A172 (cell line): ENCODE measurements around the gene NPIPB8. TPM values are rescaled to one million over a fixed set of nuclear protein-coding genes. Genes with fewer than 3 reads are reported as not detected.
"Not testable (repeated sequence)": the region's sequence is repeated elsewhere in the genome, so short reads cannot be mapped to it uniquely, and the experiment has no call there.

Experiments used
- DNase-seq: peaks from one replicate; pipeline ENCODE4 v3.0.0-alpha.2; 2015; ENCODE audit warnings: low spot score
- total RNA-seq: library from RNA; depleted of rRNA; stranded (reverse); fragments of >200 nt; shearing (Covaris generic); gene quantifications from 2 replicates; pipeline ENCODE4 v1.2.3, GENCODE V29; 2014; rRNA removed

The NPIPB8 gene
- total RNA-seq, result 0.14 TPM in 1 of 2 replicates, not detected in the other

- not testable (repeated sequence) for DNase-seq
These were observed at the start of gene NPIPB8 for GRCh38 chr16:28637765-28638164. TSS of gene NPIPB8 (plus strand) at chr16:28638065. CDS start at chr16:28638361, 296 bp downstream.

- DNase-seq, result no peak
These were observed 48.8 kb upstream of the NPIPB8 start for GRCh38 chr16:28589069-28589468.

- DNase-seq, result no peak
These were observed 47.9 kb upstream of the NPIPB8 start for GRCh38 chr16:28589930-28590329.

- DNase-seq, result no peak
These were observed 47.2 kb upstream of the NPIPB8 start for GRCh38 chr16:28590384-28591340.

- no peak for DNase-seq
These were observed 46.5 kb upstream of the NPIPB8 start for GRCh38 chr16:28591355-28591754.

- DNase-seq, result no peak
These were observed 45.4 kb upstream of the NPIPB8 start for GRCh38 chr16:28592511-28592910.

GRCh38 chr16:28592979-28593553 is 44.8 kb upstream of the NPIPB8 start:
- no peak for DNase-seq

GRCh38 chr16:28595451-28595850 is 42.4 kb upstream of the NPIPB8 start:
- not testable (repeated sequence) for DNase-seq

GRCh38 chr16:28596115-28596630 is 41.7 kb upstream of the NPIPB8 start:
- DNase-seq, result no peak

GRCh38 chr16:28596840-28597691 is 40.8 kb upstream of the NPIPB8 start, which contains the start of gene SULT1A2:
TSS of gene SULT1A2 (minus strand) at chr16:28597050. CDS start at chr16:28595930, 1,120 bp downstream.
- DNase-seq, result no peak

GRCh38 chr16:28597692-28598261 is 40.1 kb upstream of the NPIPB8 start:
- DNase-seq, result no peak

- DNase-seq, result not testable (repeated sequence)
These were observed 38.2 kb upstream of the NPIPB8 start for GRCh38 chr16:28599377-28600285.

- not testable (repeated sequence) for DNase-seq
These were observed 36.9 kb upstream of the NPIPB8 start for GRCh38 chr16:28600965-28601364.

GRCh38 chr16:28601589-28601988 is 36.3 kb upstream of the NPIPB8 start:
- not testable (repeated sequence) for DNase-seq

- DNase-seq, result not testable (repeated sequence)
These were observed 35.8 kb upstream of the NPIPB8 start for GRCh38 chr16:28602062-28602461.

GRCh38 chr16:28602529-28602928 is 35.3 kb upstream of the NPIPB8 start:
- no peak for DNase-seq

- DNase-seq, result no peak
These were observed 34.3 kb upstream of the NPIPB8 start for GRCh38 chr16:28603381-28604185.

GRCh38 chr16:28604186-28604565 is 33.7 kb upstream of the NPIPB8 start:
- no peak for DNase-seq
